H1 (cell line): ENCODE measurements around the gene ACTL7A. TPM values are rescaled to one million over a fixed set of nuclear protein-coding genes. Genes with fewer than 3 reads are reported as not detected.

Experiments used
- CTCF ChIA-PET: fragments of 300-600 bp; sonication (Branson Sonifier 250); formaldehyde crosslinking; loops from one replicate; lab custom pipeline; 2021; ENCODE audit not compliant: partially characterized antibody; lab: Charles Lee
- POLR2A ChIA-PET: fragments of 300-600 bp; sonication (Branson Sonifier 250); formaldehyde crosslinking; loops from one replicate; lab custom pipeline; 2021; ENCODE audit warnings: inconsistent platforms; ENCODE audit not compliant: partially characterized antibody; lab: Charles Lee
- DNase-seq, 2 experiments: peaks; one replicate each; pipeline versions ENCODE4 v3.0.0 to v3.0.0-alpha.2; 2010 to 2022; ENCODE audit warnings: low spot score in 2 of 2, low read depth in 1 of 2, mixed read lengths in 1 of 2
- FAIRE-seq: peaks from 2 replicates; lab custom pipeline; 2011; peaks lifted over from hg19 to GRCh38; lab: Jason Lieb, UNC
- H2AFZ ChIP-seq: 2 replicates; pipeline ENCODE4 v1.8.1; 2012; ENCODE audit warnings: low read length, inconsistent platforms
- H2AK5ac ChIP-seq: 2 replicates; pipeline ENCODE4 v1.6.1; 2013; ENCODE audit warnings: low read depth, low read length
- H2BK120ac ChIP-seq: replicated peaks from 2 replicates; pipeline ENCODE3; 2013; ENCODE audit warnings: low read depth, low read length, inconsistent platforms
- H2BK12ac ChIP-seq: 2 replicates; pipeline ENCODE4 v1.6.1; 2013; ENCODE audit warnings: low read depth, low read length
- H2BK15ac ChIP-seq: 2 replicates; pipeline ENCODE4 v1.6.1; 2013; ENCODE audit warnings: low read length
- H2BK20ac ChIP-seq: 2 replicates; pipeline ENCODE4 v1.6.1; 2013; ENCODE audit warnings: low read length
- H2BK5ac ChIP-seq: 2 replicates; pipeline ENCODE4 v1.6.1; 2013; ENCODE audit warnings: low read depth, low read length
- H3K14ac ChIP-seq: 2 replicates; pipeline ENCODE4 v1.6.1; 2013; ENCODE audit warnings: inconsistent platforms; ENCODE audit not compliant: insufficient read length
- H3K18ac ChIP-seq: 2 replicates; pipeline ENCODE4 v1.6.1; 2013; ENCODE audit warnings: low read length; ENCODE audit errors: extremely low read depth
- H3K23ac ChIP-seq: 2 replicates; pipeline ENCODE4 v1.6.1; 2013; ENCODE audit warnings: inconsistent platforms; ENCODE audit not compliant: insufficient read length
- H3K23me2 ChIP-seq: 2 replicates; pipeline ENCODE4 v1.6.1; 2013; ENCODE audit warnings: low read depth, low read length
- H3K27ac ChIP-seq: 2 replicates; pipeline ENCODE4 v1.6.1; 2011; ENCODE audit warnings: low read depth, low read length, inconsistent platforms
- H3K27me3 ChIP-seq, 4 experiments: replicated peaks in 1 of 4; 1 replicate in 1 of 4; 2 replicates in 3 of 4; pipeline versions ENCODE4 v1.6.1 to v1.8.1; 2011 to 2013; ENCODE audit warnings: low read length in 3 of 4, mild to moderate bottlenecking in 3 of 4, inconsistent platforms in 2 of 4, mixed read lengths in 2 of 4, moderate library complexity in 1 of 4; ENCODE audit not compliant: control insufficient read depth in 3 of 4, insufficient read depth in 3 of 4; ENCODE audit errors: extremely low read depth in 1 of 4
- H3K36me3 ChIP-seq, 4 experiments: 2 replicates each; pipeline versions ENCODE4 v1.6.1 to v1.8.1; 2011 to 2013; ENCODE audit warnings: mild to moderate bottlenecking in 4 of 4, low read length in 3 of 4, moderate library complexity in 2 of 4, control low read depth in 1 of 4, inconsistent platforms in 1 of 4; ENCODE audit not compliant: insufficient read depth in 4 of 4, control insufficient read depth in 2 of 4
- H3K4ac ChIP-seq: replicated peaks from 2 replicates; pipeline ENCODE3; 2013; ENCODE audit warnings: low read length, low read depth, mixed read lengths, inconsistent platforms; ENCODE audit not compliant: insufficient read length
- H3K4me1 ChIP-seq, 4 experiments: replicated peaks in 1 of 4; 1 replicate in 1 of 4; 2 replicates in 3 of 4; pipeline versions ENCODE4 v1.6.1 to v1.8.1; 2011 to 2013; ENCODE audit warnings: low read length in 3 of 4, inconsistent platforms in 2 of 4, mixed read lengths in 1 of 4; ENCODE audit not compliant: insufficient read depth in 4 of 4, control insufficient read depth in 3 of 4
- H3K4me2 ChIP-seq, 2 experiments: 2 replicates each; pipeline versions ENCODE4 v1.6.1 to v1.8.1; 2011 to 2013; ENCODE audit warnings: low read depth in 2 of 2, low read length in 2 of 2, control low read depth in 1 of 2, inconsistent platforms in 1 of 2, mild to moderate bottlenecking in 1 of 2; ENCODE audit not compliant: insufficient read depth in 1 of 2
- H3K4me3 ChIP-seq, 4 experiments: fragments of 200-600, 300-600 bp in 1 of 4; sonication (generic), shearing (Covaris generic), sonication (Bioruptor Twin) in 1 of 4; 2 replicates each; pipeline versions ENCODE4 v1.5.1 to v1.8.1; 2011 to 2016; ENCODE audit warnings: low read length in 4 of 4, low read depth in 3 of 4, control low read depth in 2 of 4, inconsistent platforms in 2 of 4, mild to moderate bottlenecking in 2 of 4, mixed read lengths in 1 of 4, moderate library complexity in 1 of 4; ENCODE audit not compliant: insufficient read depth in 2 of 4; ENCODE audit errors: extremely low read depth in 1 of 4
- H3K56ac ChIP-seq: replicated peaks from 2 replicates; pipeline ENCODE3; 2013; ENCODE audit warnings: low read depth, mild to moderate bottlenecking, mixed read lengths, low read length, inconsistent platforms; ENCODE audit not compliant: insufficient read length
- H3K79me1 ChIP-seq: 2 replicates; pipeline ENCODE4 v1.6.1; 2013; ENCODE audit warnings: low read depth, low read length, control low read depth
- H3K79me2 ChIP-seq, 2 experiments: 2 replicates each; pipeline versions ENCODE4 v1.6.1 to v1.8.1; 2012 to 2013; ENCODE audit warnings: low read length in 2 of 2, mild to moderate bottlenecking in 2 of 2, inconsistent platforms in 1 of 2; ENCODE audit not compliant: insufficient read depth in 2 of 2, control insufficient read depth in 1 of 2
- H3K9ac ChIP-seq, 4 experiments: replicated peaks in 1 of 4; 1 replicate in 1 of 4; 2 replicates in 3 of 4; pipeline versions ENCODE4 v1.6.1 to v1.8.1; 2011 to 2013; ENCODE audit warnings: low read depth in 3 of 4, low read length in 3 of 4, control low read depth in 2 of 4, mild to moderate bottlenecking in 2 of 4, moderate library complexity in 2 of 4, inconsistent platforms in 1 of 4; ENCODE audit errors: extremely low read depth in 1 of 4
- H3K9me3 ChIP-seq, 2 experiments: 2 replicates each; pipeline versions ENCODE4 v1.6.1 to v1.8.1; 2012 to 2013; ENCODE audit warnings: mild to moderate bottlenecking in 2 of 2, moderate library complexity in 2 of 2, control low read depth in 1 of 2, inconsistent platforms in 1 of 2, low read depth in 1 of 2, low read length in 1 of 2, mixed read lengths in 1 of 2; ENCODE audit not compliant: insufficient read depth in 2 of 2
- H4K20me1 ChIP-seq, 2 experiments: replicated peaks in 1 of 2; 2 replicates each; pipeline versions ENCODE3 to v1.8.1; 2011 to 2013; ENCODE audit warnings: inconsistent platforms in 2 of 2, low read length in 2 of 2, mild to moderate bottlenecking in 1 of 2; ENCODE audit not compliant: insufficient read depth in 2 of 2, control insufficient read depth in 1 of 2
- H4K5ac ChIP-seq: 2 replicates; pipeline ENCODE4 v1.6.1; 2013; ENCODE audit warnings: low read length, low read depth, mixed read lengths, inconsistent platforms; ENCODE audit not compliant: insufficient read length
- H4K8ac ChIP-seq: 2 replicates; pipeline ENCODE4 v1.8.0; 2013; ENCODE audit warnings: mild to moderate bottlenecking, moderate library complexity, low read length, inconsistent platforms; ENCODE audit not compliant: insufficient read depth; ENCODE audit errors: extremely low read depth
- H4K91ac ChIP-seq: replicated peaks from 2 replicates; pipeline ENCODE3; 2013; ENCODE audit warnings: low read length, mixed read lengths, inconsistent platforms; ENCODE audit not compliant: insufficient read length
- ATF2 ChIP-seq: IDR thresholded peaks from 2 replicates; pipeline ENCODE4 v1.6.1; 2012; ENCODE audit warnings: low read length, inconsistent platforms
- BCL11A ChIP-seq, 2 experiments: IDR thresholded peaks; one replicate each; pipeline ENCODE4 v1.6.1; 2011; ENCODE audit warnings: low read depth in 2 of 2, low read length in 2 of 2, mild to moderate bottlenecking in 2 of 2
- CREB1 ChIP-seq: IDR thresholded peaks from 2 replicates; pipeline ENCODE4 v1.6.1; 2012; ENCODE audit warnings: inconsistent platforms
- EGR1 ChIP-seq: IDR thresholded peaks from 2 replicates; pipeline ENCODE4 v1.6.1; 2011; ENCODE audit warnings: low read depth, low read length, borderline replicate concordance
- JUND ChIP-seq: IDR thresholded peaks from 2 replicates; pipeline ENCODE4 v1.6.1; 2011; ENCODE audit warnings: mild to moderate bottlenecking, improper control_type of control experiment, low read length
- RFX5 ChIP-seq: IDR thresholded peaks from 2 replicates; pipeline ENCODE4 v1.6.1; 2011; ENCODE audit warnings: low read depth, low read length, improper control_type of control experiment, borderline replicate concordance
- RNF2 ChIP-seq: fragments of 200-900, 300-1000 bp; sonication (generic); IDR thresholded peaks from 2 replicates; pipeline ENCODE4 v1.7.1; 2016; ENCODE audit warnings: borderline replicate concordance, low read depth, mild to moderate bottlenecking, antibody characterized with exemption, low read length; ENCODE audit not compliant: poor library complexity, severe bottlenecking; ENCODE audit errors: missing control alignments
- RXRA ChIP-seq: IDR thresholded peaks from 2 replicates; pipeline ENCODE4 v1.6.1; 2011; ENCODE audit warnings: low read depth, mild to moderate bottlenecking, low read length, moderate library complexity; ENCODE audit not compliant: insufficient read depth
- SIX5 ChIP-seq: IDR thresholded peaks from 2 replicates; pipeline ENCODE4 v1.6.1; 2011; ENCODE audit warnings: mild to moderate bottlenecking, low read depth, low read length
- SUZ12 ChIP-seq: fragments of 200-600 bp; sonication (generic); IDR thresholded peaks from 2 replicates; pipeline ENCODE4 v1.6.1; 2012; ENCODE audit warnings: mild to moderate bottlenecking, inconsistent platforms, low read length, moderate library complexity, mixed read lengths
- TEAD4 ChIP-seq: IDR thresholded peaks from 2 replicates; pipeline ENCODE4 v1.6.1; 2012; ENCODE audit warnings: low read depth, low read length, inconsistent platforms, mixed read lengths
- WGBS, 2 experiments: shearing (Covaris generic) in 1 of 2; methylation state at CpG; one replicate each; pipeline versions ENCODE4 v1.1.6 to v1.1.7; 2013 to 2015; ENCODE audit warnings: low lambda C conversion rate in 2 of 2, mixed read lengths in 2 of 2, inconsistent platforms in 1 of 2, low coverage in 1 of 2, missing lambda C conversion rate in 1 of 2; ENCODE audit not compliant: insufficient replicate concordance in 2 of 2, insufficient coverage in 1 of 2, insufficient read length in 1 of 2; ENCODE audit errors: extremely low coverage in 1 of 2, missing lambda C conversion rate in 1 of 2; 5-methylcytosine and 5-hydroxymethylcytosine counted together
- polyA plus RNA-seq, 7 experiments: library from polyadenylated mRNA; depleted of rRNA in 3 of 7; stranded (reverse) in 5 of 7; unstranded in 2 of 7; fragments of >200 nt in 5 of 7; fragments of 200-250 nt in 2 of 7; gene quantifications; 1 replicate in 5 of 7; 2 replicates in 1 of 7; 4 replicates in 1 of 7; pipeline versions ENCODE4 v1.2.1 to v1.2.3, GENCODE V29; 2011 to 2013; ENCODE audit warnings: missing spikeins in 2 of 7, mixed read lengths in 2 of 7
- total RNA-seq: library from RNA; stranded (reverse); fragmentation: NEBNext Ultra II Directional; extraction: Animal tissue kit (Norgen Biotek cat#: 25700); gene quantifications from 2 replicates; pipeline ENCODE4 v1.2.1, GENCODE V29; 2021

The ACTL7A gene
- total and polyA plus RNA-seq, 2 of the 8 experiments (the other 6 are each of a cell fraction or from before 2014, with no cell fraction given) = not detected

GRCh38 chr9:108851138-108851537, 10.9 kb upstream of the ACTL7A start:
- Histone ChIP-seq H3K4me2 (no peak overlapping the region), H3K36me3 (no peaks in the 10 kb centered on the region), H3K4ac (no peak overlapping the region), H3K18ac (no peak overlapping the region), H3K23ac (no peak overlapping the region), H4K5ac (no peak overlapping the region), H3K9ac (no peak overlapping the region), H2BK120ac (no peak overlapping the region), H2BK20ac (no peak overlapping the region), H4K91ac (no peak overlapping the region), H3K56ac (no peak overlapping the region), H4K8ac (no peak overlapping the region), H3K4me3 (no peak overlapping the region), H3K27me3 (no peaks in the 10 kb centered on the region), H2AK5ac (no peak overlapping the region), H3K27ac (no peak overlapping the region), H3K79me1 (no peaks in the 10 kb centered on the region), H3K9me3 (no peaks in the 10 kb centered on the region), H3K23me2 (no peaks in the 10 kb centered on the region), H4K20me1 (no peaks in the 10 kb centered on the region), H2AFZ (no peak overlapping the region), H2BK5ac (no peak overlapping the region), H3K4me1 (no peaks in the 10 kb centered on the region), H2BK15ac (no peak overlapping the region), H3K79me2 (no peaks in the 10 kb centered on the region), H2BK12ac (no peak overlapping the region), H3K14ac (no peak overlapping the region)
- FAIRE-seq = no peak
- no peak for DNase-seq
- ChIA-PET POLR2A (no interaction called here), CTCF (interaction anchor here (0.7 to 1.5 kb wide), 6 partner anchors 8 to 334 kb away, joined by 3 to 4 read pairs (median 4); no protein-coding TSS in a partner anchor)
- 88% methylated on average over 3 of the region's 3 CpGs; no CpG with 5 or more reads in 1 of the 2 experiments for WGBS, 2 experiments
- TF ChIP-seq SUZ12 (no peak), BCL11A (IDR thresholded peaks at IDR 0.05; ENCODE audit: low read depth in 2 of 2, low read length in 2 of 2) (no peak), RXRA (no peak), CREB1 (no peak), RFX5 (no peak), JUND (no peak), TEAD4 (no peak), ATF2 (no peak), RNF2 (no peak), EGR1 (no peak), SIX5 (no peak)
